ENCODE measurements around the gene IL1B. TPM values are rescaled to one million over a fixed set of nuclear protein-coding genes. Genes with fewer than 3 reads are reported as not detected.
A peak's percentile ranks its signal among the peaks of the same experiment; 100 is the strongest.

IL1B gene
- 8.9 and 10.6 TPM in 2 replicates for total RNA-seq

GRCh38 chr2:112836695-112837117 lies at the start of gene IL1B:
Gene IL1B (minus strand): TSS chr2:112836779. CDS start chr2:112836229, 550 bp downstream.
- no peak for DNase-seq (ENCODE audit: extremely low read depth, low read depth, low spot score)

- no peak for DNase-seq (ENCODE audit: extremely low read depth, low read depth, low spot score)
Measured at GRCh38 chr2:112886291-112886690, 49.7 kb upstream of the IL1B start.

DNA sequence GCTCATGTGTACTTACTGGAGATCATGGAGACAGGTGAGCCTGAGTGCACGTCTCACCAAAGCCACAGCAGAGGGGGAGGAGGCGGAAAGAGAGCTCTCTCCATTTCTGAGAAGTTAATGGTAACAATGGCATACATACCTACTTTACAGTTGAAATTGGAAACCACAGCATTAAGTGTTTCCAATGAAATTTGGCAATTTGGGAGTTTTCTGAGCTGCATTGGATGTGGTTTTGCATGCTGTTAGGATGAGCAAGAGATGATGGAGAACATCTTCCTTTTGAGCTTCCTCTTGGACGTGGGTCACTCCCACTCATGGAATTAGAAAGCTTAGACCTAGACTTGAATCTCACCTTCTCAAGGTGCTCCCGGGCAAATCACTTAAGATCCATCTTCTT lies 48.9 kb upstream of the IL1B start:
- DNase-seq (ENCODE audit: extremely low read depth, low read depth, low spot score): no peak

GRCh38 chr2:112884869-112885505 lies 48.4 kb upstream of the IL1B start:
- peak; percentile 10 for DNase-seq (ENCODE audit: extremely low read depth, low read depth, low spot score)

GRCh38 chr2:112883669-112884068 lies 47.1 kb upstream of the IL1B start:
- DNase-seq (ENCODE audit: extremely low read depth, low read depth, low spot score): no peak

DNA sequence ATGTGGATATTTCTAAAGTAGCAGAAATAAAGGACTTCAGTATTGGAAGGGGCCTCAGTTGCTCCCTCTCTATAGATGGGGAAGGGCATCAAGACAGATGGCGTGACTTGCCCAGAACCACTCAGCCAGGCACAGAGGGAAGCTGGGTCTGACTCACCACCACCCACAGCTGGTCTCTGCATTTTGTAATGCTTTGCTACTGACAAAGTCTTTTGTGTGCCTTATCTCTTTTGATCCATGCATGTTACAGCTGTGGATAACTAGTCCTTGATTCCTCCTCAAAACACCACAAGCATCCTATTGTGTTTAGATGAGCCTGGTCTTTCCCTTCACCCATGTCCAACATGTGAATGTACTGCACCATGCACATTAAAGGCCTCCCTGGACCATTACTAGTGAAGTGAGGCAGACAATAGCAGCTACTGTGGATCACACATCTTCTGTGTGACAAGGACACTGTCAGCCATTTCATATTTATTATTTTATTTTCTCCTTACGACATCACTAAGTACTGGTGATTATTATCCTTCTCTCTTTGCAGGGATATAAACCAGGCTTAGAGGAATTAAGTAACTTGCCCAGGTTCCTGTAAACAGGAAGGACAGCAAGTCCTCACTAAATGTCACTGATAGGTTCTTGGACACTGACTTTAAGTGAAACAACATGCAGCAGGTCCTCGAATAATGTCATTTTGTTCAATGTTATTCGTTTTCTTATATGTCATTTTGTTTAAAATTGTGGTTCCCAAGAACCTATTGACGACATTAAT lies 44.8 kb upstream of the IL1B start:
- DNase-seq (ENCODE audit: extremely low read depth, low read depth, low spot score): peak; percentile 50

DNA sequence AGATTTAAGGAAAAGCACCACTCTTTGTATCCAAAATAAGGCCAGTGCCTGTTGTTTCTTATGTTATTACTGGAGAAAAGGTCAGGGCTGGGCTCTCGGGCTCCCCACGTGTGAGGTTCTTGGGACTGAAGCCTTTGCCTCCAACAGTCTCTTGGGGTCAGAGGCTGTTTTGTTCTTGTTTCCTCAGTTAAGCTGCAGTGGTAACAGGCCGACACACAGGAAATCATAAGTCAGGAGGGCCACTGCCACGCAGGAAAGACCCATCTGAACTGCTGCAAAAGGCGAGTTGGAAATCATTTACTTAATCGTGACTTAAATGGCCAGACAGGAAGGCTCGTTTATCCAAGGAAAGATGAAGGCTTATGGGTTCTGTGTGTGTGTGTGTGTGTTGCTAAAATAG lies 44.1 kb upstream of the IL1B start:
- DNase-seq (ENCODE audit: extremely low read depth, low read depth, low spot score): peak; percentile 2

DNA sequence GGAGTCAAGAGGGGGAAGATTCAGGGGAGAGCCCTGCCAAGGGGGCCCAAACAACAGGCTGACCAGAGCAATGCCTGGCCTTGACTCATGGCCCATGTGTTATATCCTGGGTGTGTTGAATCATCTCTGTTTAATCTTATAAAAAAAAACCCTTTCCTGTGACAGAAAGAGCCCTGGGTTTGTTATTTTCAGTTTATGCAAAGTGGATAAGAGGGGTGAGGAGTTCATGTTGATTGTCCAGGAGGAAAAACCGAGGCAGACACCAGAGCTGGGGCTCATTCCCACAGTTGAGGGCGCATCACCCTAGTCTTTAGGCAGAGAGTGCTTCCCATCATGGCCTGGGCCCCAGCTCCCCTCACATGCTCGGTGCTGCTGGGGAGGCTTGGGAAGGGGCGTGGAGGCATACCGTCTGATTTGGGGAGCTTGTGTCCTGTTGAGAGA lies 43.5 kb upstream of the IL1B start:
- no peak for DNase-seq (ENCODE audit: extremely low read depth, low read depth, low spot score)

DNA sequence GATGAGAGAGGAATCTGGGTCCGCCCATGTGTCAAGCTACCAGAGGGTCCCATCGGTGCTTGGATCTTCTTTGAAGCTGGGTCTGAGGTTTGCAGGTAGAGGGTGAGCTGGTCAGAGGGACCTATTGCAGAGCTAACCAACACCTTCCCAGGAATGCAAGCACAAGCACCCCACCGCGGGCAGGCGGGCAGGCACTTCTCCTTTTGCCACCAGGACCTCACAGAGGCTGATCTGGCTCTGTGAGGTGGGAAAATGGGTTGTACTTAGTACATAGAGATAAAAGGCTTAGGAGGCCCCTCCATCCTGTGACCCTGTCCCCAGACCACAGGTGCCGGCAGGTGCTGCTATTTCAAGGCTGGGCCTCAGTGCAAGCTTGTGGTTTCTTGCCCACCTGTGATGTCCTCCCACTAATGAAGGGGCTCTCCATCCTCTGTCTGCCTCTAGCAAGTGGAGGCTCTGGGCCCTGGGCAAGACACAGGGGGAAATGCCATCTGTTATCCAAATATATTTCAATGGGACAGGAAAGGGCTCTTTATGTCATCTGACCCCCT lies 43.0 kb upstream of the IL1B start:
- no peak for DNase-seq (ENCODE audit: extremely low read depth, low read depth, low spot score)

GRCh38 chr2:112877423-112877822 lies 40.8 kb upstream of the IL1B start:
- no peak for DNase-seq (ENCODE audit: extremely low read depth, low read depth, low spot score)

DNA sequence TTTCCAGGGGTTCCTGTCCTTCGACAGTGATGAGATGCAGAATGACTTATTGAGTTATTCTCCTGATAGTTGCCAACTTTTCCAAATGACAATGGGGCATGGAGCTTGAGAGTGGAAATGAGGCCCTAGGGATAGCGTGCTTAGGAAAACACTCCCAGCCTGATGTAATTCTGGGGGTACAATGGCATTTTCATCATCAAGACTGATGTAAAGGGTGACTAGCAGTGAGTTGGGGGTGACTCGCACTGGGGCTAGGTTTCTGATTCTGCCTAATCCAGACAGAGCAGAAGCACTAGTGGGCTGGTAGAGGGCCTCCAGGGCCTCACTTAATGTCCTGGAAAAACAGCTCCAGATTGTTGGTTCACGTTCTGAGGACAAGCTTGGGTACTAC lies 40.4 kb upstream of the IL1B start:
- no peak for DNase-seq (ENCODE audit: extremely low read depth, low read depth, low spot score)

- DNase-seq (ENCODE audit: extremely low read depth, low read depth, low spot score): no peak
Measured at GRCh38 chr2:112876257-112876970, 39.8 kb upstream of the IL1B start.

DNA sequence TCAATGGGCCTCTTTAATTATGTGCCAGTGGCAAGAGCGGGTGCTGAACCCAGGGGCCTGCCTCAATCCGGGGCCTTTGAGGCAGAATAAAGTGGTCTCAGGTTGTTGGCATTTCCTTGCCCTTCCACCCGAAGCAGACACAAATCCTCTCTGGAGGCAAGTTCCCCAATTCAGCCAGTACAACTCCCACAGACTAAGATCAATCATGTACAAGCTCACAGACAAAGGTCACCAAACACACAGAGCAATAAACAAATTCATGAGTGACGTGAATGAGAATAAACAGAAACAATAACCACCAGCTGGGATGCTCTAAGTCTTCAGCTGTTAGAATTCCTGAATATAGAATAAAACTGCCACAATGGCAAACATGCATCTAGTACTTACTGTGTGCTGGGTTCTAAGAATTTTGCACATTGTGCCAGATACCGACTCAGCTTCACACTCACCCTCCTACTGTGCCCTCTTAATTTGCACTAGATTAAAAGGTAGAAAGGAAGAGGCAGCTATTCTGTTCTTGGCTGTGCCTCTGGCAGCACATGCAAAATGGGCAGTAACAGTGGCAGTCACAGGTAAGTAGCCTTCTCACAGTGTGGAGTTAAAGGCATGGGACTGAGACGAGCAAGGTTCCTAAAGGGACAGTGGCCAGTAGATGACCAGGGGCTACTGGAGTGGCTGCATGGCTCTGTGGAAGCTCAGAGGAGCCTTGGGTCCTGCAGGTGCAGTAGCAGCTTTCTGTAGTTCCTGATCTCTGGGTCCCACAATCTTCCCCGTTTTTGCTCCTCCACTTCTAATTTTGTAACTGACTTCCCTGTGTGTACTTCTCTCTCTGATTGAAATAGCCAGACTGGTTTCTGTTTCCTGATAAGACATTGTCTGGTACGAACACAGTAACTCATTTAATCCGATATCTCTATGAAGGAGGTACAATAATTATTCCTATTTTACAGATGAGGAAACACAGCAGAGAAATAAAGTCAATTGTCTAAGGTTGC lies 34.6 kb upstream of the IL1B start:
- no peak for DNase-seq (ENCODE audit: extremely low read depth, low read depth, low spot score)

DNA sequence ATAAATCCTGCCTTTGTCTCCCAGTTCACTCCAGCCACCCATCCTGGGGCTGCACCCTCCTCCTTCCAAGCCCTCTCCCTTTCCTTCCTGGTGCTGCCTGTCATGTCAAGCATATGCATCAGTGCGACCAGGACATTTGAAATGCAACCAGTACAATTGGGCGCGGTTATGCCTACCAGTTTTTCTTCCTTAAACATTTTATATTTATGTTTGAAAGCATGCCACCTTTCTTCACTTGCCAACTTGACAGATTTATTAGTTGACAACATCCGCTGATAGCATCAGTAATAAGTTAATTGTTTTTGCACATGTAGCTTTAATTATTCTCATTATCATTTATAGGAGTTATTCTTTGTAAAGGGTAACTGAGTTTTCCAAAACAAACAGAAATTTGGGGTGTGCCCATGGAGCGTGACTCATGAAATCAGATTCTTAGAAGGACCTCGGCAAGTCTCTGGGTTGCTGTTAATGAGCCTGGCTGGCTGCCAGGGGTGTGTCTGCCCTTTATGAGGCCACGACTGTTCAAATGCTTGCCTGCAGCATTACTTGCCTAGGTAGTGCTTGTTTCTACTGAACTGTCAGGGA lies 32.8 kb upstream of the IL1B start:
- peak; percentile 7 for DNase-seq (ENCODE audit: extremely low read depth, low read depth, low spot score)

- no peak for DNase-seq (ENCODE audit: extremely low read depth, low read depth, low spot score)
Measured at GRCh38 chr2:112867701-112868631, 31.4 kb upstream of the IL1B start.

DNA sequence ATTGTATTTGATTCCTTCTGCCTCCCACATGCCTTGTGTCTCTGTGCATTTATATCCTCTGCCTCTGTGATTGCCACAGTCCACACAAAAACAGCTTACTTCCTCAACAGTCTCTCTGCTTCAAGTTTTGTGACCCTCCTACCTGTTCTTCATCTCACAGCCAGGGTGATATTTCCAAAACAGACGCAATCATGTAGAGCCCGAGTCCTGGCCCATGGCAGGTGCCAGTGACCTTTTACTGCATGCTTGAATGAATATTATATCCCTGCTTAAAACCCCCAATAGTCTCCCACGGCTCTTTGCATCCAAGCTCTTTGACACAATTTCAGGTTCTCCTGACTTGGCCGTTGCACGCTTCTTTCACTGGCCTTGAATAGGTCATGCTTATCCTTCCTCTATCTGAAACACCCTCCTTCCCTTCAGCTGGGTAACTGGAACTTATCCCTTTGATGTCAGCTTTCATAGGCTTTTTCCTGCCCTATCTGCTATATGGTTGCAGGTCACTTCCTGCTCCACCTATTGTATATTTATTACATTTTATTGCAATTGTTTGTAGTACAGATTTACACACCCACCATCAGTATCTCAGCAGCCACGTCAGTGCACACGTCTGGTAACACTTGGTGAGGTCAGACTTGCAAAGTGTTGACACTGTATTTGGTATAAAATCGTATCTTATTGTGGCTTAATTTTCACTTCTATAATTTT lies 29.7 kb upstream of the IL1B start:
- no peak for DNase-seq (ENCODE audit: extremely low read depth, low read depth, low spot score)

DNA sequence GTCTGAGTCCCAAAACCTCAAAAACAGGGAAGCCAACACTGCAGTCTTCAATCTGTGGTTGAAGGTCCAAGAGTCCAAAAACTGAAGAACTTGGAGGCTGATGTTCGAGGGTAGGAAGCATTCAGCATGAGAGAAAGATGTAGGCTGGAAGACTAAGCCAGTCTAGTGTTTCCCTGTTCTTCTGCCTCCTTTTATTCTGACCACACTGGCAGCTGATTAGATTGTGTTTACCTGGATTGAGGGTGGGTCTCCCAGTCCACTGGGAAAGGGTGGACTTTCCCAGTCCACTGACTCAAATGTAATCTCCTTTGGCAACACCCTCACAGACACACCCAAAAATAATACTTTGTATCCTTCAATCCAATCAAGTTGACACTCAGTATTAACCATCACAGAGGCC lies 27.5 kb upstream of the IL1B start:
- DNase-seq (ENCODE audit: extremely low read depth, low read depth, low spot score): no peak
